Hypothalamus (tissue), 51 donors: ENCODE data around the gene HYAL2.
"Not testable (repeated sequence)": the region's sequence is repeated elsewhere in the genome, so short reads cannot be mapped to it uniquely, and the experiment has no call there.

Experiments
- DNase-seq, 51 donors: peaks; one replicate each; lab custom pipeline; 2025; lab: John Stamatoyannopoulos, UW

HYAL2 gene

DNA sequence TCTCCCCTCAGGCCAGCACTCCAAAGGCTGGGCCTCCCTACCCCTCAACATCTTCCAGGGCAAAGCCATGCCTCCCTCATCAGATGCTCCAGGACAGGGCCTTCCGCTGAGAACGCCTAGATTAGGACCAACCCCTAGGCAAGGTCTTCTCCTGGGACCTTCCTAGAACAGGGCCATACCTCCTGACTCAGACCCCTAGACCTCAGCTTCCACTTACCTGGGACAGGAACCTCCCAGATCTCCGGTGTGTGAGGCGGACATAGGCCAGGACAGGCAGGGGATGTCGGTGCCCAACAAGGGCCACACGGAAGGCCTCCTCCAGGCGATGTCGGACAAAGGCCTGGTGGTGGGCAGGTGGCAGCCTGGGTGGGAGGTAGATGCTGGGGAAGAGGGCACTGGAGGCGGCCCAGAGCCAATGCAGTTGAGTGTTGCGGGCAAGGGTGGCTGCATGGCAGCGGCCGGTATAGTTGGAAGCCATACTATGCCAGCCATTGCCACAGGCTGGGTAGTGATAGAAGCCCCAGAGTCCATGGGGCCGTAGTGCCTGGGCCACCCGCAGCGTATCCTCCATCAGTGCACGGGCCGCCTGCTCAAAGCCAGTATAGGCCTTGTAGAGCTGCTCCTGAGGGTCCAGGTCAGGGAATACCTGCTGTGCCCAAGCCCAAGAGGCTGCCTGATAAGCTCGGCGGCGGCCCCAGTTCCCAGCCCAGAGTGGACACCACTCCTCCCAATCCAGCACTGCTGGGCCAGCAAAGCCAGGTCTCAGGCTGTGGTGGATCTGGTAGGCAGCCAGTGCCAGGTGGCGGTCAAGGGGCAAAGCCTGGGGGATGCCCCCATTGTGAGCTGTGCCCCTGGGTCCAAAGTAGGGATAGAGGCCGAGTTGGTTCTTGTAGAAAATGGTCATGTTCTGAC is 27.8 kb downstream of the HYAL2 start:
- no peak for DNase-seq

DNA sequence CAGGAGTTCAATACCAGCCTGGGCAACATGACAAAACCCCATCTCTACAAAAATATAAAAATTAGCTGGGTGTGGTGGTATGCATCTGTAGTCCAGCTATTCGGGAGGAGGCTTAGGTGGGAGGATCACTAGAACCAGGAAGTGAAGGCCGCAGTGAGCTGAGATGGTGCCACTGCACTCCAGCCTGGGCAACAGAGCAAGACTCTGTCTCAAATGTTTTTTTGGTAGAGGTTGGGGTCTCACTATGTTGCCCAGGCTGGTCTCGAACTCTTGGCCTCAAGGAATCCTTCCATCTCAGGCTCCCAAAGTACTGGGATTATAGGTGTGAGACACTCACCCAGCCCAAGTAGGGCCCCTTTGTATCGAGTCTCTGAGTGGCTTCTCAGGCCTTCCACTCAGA is 28.5 kb downstream of the HYAL2 start:
- DNase-seq, result no peak

DNA sequence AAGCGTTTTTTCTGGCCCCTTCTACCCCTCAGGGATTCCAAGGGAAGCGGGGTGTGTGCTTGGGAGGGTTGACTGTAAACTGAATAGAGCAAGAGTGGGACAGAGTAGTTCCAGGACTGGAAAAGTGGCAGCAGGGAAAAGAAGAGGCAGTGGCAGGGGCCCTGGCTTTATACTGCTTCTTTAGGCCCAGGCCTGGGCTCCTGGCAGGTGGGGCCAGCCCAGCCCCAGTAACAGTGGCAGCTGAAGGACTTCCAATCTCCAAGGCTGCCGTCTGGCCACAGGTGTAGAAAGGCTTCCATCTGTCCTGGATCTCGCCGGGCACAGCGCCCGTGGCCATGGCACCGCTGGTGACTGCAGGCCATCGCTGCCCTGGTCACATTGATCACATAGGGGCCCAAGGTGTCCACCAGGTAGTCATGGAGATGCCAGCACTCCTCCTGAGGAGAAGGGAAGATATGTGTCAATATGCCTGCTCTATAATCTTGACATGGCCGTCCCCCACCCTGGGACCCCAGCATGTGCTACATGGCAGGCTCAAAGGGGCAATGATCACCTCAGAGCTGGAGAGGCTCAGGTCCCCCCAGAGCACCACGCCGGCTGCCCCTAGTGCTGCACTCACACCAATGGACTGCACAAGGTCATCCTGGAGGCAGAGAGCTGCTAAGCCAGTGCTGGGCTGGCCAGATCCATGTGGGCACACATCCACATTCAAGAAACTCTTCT is 29.3 kb downstream of the HYAL2 start:
- no peak for DNase-seq

DNA sequence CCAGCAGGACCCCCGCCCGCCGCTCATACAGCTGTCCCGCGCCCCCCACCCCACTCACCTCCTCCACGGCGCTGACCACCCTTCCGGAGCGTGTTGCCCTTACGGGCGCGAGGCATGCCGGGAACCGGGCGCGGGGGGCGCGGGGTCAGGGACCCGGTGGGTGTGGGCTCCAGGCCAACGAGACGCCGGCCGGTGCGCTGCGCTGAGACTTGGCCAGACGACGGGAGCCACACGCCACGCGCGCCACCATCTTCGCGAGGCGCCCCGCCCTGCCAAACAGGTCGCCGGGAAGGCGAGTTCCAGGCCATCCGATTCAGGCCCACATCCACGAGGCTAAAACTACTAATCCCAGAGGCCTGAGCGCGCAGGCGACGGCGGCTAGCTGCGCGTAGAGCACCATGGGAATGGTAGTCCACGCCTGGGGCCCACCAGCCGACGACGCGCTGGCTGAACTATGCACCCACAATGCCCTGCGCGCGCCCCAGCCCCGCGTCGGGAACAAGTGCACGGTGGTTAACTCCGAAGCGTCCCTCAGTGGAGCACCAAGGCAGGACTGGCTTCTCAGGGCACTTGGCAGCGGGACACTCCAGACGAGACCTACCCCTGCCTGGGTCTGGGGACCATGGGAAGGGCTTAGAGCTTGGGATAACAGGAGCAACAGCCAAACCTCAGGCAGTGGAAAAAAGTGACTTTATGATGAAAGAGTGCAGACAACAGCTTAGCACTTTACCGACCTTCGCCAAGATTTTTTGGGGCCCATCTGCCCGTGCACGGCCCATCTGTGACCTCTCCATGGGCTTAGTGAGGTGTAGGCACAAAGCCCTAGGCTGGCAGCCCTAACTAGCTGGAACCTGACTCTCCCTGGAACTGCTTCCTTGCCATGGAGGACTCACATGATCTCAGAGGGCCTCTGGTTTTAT is 30.1 kb downstream of the HYAL2 start, which contains the start of gene IFRD2:
IFRD2 (minus strand) TSS at position 271 of the 920 bp plus-strand sequence; CDS start at position 116, 155 bp downstream.
- peak; percentile 51 to 99 (median 97) for DNase-seq

DNA sequence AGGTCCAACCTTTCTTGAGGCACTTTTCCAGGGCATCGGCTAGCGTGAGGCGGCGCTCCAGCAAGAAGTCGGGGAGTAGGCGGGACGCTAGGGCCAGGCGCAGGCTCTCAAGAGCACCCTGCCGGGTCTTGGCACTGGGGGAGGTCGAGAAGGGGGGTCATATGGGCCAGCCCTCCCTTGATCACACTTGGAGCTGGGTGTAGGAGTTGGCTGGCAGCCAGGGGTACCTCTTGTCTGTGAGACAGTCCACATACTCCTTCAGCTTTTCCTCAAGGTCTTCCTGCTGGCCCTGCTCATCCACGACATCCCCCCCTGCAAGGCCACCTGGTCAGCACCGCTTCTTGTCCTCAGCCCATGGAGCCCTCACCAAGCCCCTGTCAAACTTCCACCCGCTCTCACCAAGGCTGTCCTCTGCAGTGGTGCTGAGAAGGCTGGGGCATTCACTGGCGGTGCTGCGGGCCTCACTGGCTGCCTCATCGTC is 32.3 kb downstream of the HYAL2 start:
- DNase-seq, result no peak

DNA sequence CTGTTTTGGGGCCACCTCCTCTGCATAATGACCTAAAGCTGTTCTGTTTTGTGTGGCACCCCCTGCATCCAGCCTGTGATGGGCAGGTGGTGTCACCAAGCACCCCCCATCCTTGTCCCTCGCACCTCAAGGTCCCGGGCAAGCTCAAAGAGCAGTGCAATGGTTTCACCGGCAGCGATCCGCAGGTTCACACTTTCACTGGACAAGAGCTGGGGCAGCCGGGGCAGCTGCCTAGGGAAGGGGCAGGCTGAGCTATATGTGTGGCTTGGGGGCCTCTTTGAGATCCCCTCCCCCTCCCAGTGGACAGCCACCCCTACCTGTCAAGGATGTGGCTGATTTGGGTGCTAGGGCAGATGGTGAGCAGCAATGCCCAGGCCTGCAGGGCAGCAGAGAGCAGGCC is 33.4 kb downstream of the HYAL2 start:
- no peak for DNase-seq

DNA sequence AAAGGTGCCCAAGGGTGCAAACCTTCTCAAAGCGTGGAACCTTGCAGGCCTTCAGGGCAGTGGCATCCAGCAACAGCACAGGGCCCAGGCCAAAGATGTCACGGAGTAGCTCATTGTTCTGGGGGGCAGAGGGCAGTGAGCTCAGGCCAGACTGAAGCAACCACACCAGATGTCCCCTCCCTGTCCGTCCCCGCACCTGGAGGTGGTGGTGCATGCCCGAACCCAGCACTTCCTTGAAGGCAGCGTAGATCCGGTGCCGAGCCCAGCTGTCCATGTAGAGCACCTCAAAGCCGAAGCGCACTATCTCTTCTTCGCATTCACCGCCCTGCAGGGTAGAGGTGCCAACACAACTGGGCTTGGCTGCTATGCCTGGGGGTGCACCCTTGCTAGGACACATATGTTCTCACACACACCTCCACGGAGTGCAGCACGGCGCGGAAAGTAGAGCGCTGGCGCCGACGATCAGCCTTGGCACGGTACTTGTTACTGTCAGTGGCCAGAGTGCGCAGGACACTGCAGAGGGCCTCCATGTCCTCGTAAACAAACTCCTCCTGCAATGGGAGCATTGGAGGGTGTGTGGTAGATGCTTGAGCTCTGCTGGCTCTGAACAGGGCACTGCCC is 34.0 kb downstream of the HYAL2 start:
- DNase-seq, result no peak

DNA sequence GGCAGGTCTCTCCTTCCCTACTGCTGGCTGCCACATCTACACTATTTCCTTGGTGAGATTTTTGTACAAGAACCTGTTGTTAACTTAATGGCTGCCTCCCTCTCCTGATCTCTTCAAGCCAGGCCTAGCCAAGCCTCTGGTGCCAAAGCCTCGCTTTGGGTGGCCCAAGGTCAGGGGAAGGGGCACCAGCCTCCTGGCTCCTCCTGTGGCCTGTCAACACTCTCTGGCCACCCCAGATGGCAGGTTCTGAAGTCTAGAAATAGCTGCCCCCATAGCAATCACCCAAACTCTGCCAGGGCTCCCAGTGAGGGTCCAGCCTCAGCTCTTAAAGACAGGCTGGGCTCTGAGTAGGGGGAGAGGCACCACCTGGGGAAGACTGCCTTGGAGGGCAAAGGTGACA is 35.3 kb downstream of the HYAL2 start:
- no peak for DNase-seq

DNA sequence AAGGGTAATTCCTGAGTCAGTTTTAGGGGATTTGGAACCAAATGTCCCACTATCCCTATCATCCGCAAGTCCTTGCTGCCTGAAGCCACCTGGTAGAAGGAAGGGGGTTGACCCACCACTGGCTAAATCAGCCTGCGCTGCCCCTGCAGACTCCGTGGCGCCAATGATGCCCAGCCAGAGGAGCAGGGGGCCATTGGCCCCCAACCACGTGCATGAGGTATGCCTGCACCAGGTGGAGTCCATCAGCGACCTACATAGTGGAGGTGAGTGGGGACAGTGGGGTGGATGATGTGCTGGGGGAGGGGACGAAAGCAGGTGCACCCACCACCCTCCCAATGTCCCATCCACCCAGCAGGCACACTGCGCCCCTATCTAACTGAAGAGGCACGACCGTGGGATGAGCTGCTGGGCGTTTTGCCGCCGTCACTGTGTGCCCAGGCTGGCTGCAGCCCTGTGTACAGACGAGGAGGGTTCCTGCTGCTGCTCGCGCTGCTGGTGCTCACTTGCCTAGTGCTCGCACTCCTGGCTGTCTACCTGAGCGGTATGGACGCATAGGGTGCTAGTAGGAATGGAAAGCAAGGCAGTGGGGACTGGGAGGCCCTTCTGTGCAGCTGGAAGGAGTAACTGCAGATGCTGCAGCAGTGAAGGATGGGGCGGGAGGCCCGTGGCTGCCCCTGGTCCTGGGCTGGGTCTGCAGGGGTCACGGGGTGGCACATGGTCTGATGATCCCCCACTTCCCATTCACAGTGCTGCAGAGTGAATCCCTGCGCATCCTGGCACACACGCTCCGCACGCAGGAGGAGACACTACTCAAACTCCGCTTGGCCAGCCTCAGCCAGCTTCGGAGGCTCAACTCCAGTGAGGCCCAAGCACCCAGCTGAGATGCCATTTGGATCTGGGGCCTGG is 36.0 kb downstream of the HYAL2 start:
- DNase-seq, result no peak

DNA sequence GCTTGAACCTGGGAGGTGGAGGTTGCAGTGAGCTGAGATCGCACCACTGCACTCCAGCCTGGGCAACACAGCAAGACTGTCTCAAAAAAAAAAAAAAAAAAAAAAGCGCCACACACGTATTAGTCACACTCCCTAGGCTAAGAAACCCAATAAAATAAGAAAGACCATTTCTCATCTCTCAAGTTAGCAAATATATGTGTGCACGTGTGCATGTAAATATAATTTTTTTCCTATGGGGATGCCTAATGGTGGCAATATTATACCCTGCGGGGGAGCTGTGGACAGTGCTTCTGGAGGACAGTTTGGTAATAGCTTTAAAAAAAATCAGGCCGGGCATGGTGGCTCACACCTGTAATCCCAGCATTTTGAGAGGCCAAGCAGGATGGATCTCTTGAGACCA is 38.4 kb downstream of the HYAL2 start:
- DNase-seq, result not testable (repeated sequence)

DNA sequence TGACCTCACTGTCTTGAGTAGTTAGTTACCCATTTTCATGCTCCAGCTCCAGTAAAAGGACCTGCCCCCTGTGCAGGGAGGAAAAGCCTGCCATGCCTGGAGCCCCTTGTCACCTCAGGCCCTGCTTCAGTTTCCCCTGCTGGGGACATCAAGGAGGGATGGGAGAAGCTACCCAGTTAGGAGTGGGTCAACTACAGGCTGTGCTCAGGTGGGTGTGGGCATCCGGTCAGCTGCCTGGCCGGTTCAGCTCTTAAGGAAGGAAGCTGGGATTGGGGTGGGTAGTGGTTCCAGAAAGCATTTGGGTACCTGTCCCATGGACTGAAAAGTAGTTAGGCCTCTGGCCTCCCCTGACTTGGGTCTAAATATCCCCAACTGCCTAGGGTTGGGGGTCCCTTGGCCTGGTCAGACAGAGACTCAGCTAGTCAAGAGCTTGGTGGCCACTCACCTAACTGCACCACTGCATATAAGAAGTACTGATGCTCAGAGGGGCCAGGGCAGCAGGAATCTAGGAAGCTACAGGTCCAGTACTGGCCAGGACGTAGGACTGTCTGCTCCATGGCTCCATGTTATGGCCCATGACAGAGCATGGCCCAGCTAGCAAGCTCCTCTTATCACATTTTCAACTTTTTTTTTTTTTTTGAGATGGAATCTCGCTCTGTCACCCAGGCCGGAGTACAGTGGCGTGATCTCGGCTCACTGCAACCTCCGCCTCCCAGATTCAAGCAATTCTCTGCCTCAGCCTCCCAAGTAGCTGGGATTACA is 43.1 kb downstream of the HYAL2 start:
- no peak for DNase-seq

DNA sequence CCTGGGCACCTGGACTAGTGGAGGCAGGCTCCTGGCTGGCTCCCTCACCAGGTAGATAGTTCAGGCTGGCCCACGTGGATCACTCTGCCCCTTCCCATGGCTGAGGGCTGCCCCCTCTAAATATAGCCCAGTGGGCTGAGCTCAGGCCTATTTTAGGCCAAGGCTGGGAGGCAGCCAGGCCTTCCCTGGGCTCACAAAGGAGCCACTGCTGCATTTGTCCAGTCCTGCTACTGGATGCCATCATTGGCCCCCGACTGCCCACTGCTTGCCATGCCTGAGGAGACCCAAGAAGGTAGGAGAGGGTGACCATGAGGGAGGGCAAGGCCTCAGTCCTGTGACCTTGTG is 43.7 kb downstream of the HYAL2 start, which contains the start of gene LSMEM2:
LSMEM2 (plus strand) TSS at position 208 of the 345 bp plus-strand sequence; CDS start at position 235, 27 bp downstream.
- peak in 15 of 51 donors; percentile 18 to 65 (median 48) for DNase-seq

DNA sequence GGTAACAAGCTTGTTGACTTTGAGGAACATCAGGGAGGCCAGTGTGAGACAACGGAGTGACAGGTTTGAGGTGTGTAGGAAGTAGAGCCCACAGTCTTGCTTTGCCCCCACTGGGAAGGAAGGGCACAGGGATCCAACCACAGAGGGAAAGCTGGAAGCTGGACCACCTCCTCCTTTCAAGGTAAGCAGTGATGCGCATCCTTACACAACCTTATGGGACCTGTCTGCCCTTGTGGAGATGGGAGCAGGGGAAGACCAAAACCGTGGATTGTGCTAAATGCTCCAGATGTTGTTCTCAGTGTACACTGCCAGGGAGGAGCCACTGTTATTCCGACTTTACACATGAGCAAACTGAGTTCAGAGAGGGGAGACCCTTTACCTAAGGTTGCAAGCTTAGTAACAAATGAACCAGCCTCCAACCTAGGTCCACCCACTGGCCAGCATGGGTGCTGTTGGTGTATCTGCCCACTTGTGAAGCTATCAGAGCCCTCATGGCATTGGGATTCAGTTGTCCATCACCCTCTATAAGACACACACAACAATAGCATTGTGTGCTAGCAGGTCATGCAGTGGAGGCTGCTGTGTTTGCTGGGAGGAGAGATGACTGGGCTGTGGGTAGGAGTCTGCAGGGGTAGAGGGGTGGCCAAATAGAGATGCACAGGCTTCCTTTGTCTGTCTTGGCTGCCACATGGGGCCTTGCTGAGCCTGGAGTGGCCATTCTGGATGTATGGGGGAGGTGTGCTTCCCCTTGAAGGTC is 44.2 kb downstream of the HYAL2 start:
- peak in 13 of 51 donors; percentile 26 to 65 (median 52) for DNase-seq

DNA sequence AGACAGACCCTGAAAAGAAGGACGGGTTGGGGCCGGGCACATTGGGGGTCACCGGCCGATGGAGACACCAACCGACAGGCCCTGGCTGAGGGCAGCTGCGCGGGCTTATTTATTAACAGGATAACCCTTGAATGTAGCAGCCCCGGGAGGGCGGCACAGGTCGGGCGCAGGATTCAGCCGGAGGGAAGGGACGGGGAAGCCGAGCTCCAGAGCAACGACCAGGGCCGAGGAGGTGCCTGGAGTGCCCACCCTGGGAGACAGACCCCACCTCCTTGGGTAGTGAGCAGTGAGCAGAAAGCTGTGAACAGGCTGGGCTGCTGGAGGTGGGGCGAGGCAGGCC is 45.8 kb downstream of the HYAL2 start:
- DNase-seq, result no peak

DNA sequence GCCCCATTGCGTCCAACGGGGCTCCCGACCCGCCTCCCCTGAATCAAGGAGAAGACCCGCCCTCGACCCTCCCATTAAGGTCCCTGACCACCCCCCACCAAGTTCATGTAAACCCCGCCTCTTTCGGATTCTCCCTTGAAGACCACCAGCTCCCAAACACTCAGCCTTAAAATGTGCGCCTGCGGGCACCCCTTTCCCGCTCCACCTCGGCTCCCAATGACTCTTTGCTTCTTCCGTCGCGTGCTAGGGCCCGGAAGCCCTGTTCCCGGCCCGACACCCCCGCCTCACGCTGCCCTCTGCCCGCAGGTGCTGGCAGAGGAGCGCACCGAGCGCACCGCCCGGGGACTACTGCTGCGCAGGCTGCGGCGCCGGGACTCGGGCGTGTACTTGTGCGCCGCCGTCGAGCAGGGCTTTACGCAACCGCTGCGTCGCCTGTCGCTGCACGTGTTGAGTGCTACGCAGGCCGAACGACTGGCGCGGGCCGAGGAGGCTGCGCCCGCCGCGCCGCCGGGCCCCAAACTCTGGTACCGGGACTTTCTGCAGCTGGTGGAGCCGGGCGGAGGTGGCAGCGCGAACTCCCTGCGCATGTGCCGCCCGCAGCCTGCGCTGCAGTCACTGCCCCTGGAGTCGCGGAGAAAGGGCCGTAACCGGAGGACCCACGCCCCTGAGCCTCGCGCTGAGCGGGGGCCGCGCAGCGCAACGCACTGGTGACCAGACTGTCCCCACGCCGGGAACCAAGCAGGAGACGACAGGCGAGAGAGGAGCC is 46.4 kb downstream of the HYAL2 start:
- DNase-seq, result no peak

DNA sequence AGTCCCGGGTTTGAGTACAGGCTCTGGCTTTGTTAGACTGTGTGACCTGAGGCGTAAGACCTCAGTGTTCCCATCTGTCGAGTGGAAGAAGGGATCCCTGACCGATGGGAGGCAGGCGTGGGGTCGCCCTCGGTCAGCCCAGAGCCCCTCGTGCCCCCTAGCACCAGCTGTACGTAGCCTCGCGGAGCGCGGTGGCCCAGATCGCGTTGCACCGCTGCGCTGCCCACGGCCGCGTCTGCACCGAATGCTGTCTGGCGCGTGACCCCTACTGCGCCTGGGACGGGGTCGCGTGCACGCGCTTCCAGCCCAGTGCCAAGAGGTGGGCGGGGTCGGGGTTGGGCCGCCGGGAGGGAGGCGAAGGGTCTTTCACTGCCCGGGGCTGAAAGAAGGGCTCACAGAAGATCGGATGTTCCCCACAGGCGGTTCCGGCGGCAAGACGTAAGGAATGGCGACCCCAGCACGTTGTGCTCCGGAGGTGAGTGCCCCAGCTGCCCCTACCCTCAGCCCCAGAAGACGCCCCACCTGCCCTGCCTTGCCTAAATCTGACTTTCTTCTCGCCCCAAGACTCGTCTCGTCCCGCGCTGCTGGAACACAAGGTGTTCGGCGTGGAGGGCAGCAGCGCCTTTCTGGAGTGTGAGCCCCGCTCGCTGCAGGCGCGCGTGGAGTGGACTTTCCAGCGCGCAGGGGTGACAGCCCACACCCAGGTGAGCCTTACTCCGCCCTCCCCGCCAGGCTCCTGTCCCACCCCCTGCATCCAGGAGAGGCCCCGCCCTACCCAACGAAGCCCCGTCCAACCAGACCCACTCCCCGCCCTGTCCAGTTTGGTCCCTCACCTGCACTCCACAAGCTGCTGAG is 47.2 kb downstream of the HYAL2 start:
- DNase-seq, result no peak
